H9 (cell line): ENCODE data around the gene TTC23. TPM values are rescaled to one million over a fixed set of nuclear protein-coding genes. Genes with fewer than 3 reads are reported as not detected.

Experiments used
- DNase-seq: peaks from one replicate; pipeline ENCODE4 v3.0.0-alpha.2; 2017
- H2AFZ ChIP-seq: one replicate; pipeline ENCODE4 v1.6.1; 2013; ENCODE audit warnings: mild to moderate bottlenecking, low read length, control low read depth, moderate library complexity
- H2AK5ac ChIP-seq: 2 replicates; pipeline ENCODE4 v1.6.1; 2013; ENCODE audit warnings: low read length, control low read depth, mixed read lengths; ENCODE audit not compliant: insufficient read length
- H2BK120ac ChIP-seq: one replicate; pipeline ENCODE4 v1.6.1; 2013; ENCODE audit warnings: low read depth, mild to moderate bottlenecking, low read length, control low read depth, inconsistent platforms; ENCODE audit not compliant: poor library complexity, severe bottlenecking
- H2BK12ac ChIP-seq: 2 replicates; pipeline ENCODE4 v1.6.1; 2013; ENCODE audit warnings: low read length, control low read depth, mixed read lengths, low read depth; ENCODE audit not compliant: insufficient read length
- H2BK15ac ChIP-seq: 2 replicates; pipeline ENCODE4 v1.6.1; 2013; ENCODE audit warnings: low read depth, low read length, control low read depth
- H2BK20ac ChIP-seq: one replicate; pipeline ENCODE4 v1.6.1; 2013; ENCODE audit warnings: low read depth, mild to moderate bottlenecking, low read length, control low read depth, inconsistent platforms; ENCODE audit not compliant: poor library complexity, severe bottlenecking
- H2BK5ac ChIP-seq: 2 replicates; pipeline ENCODE4 v1.6.1; 2013; ENCODE audit warnings: low read length, control low read depth, mixed read lengths; ENCODE audit not compliant: insufficient read length
- H3K14ac ChIP-seq: 2 replicates; pipeline ENCODE4 v1.6.1; 2013; ENCODE audit warnings: low read length, control low read depth; ENCODE audit not compliant: insufficient read depth
- H3K18ac ChIP-seq: 2 replicates; pipeline ENCODE4 v1.6.1; 2013; ENCODE audit warnings: low read depth, mild to moderate bottlenecking, mixed read lengths, low read length, control low read depth; ENCODE audit not compliant: insufficient read length
- H3K23ac ChIP-seq: 2 replicates; pipeline ENCODE4 v1.6.1; 2013; ENCODE audit warnings: low read length, control low read depth, mixed read lengths, low read depth; ENCODE audit not compliant: insufficient read length
- H3K23me2 ChIP-seq: 2 replicates; pipeline ENCODE4 v1.6.1; 2013; ENCODE audit warnings: low read depth, mild to moderate bottlenecking, mixed read lengths, low read length, control low read depth; ENCODE audit not compliant: insufficient read length, poor library complexity, severe bottlenecking
- H3K27ac ChIP-seq: 2 replicates; pipeline ENCODE4 v1.5.1; 2013; ENCODE audit warnings: low read length, control low read depth, mixed read lengths, low read depth; ENCODE audit not compliant: insufficient read length
- H3K27me3 ChIP-seq: 2 replicates; pipeline ENCODE4 v1.6.1; 2013; ENCODE audit warnings: low read length, control low read depth, inconsistent platforms; ENCODE audit not compliant: insufficient read depth
- H3K4ac ChIP-seq: 2 replicates; pipeline ENCODE4 v1.6.1; 2013; ENCODE audit warnings: low read depth, mild to moderate bottlenecking, control low read depth, inconsistent platforms, low read length, moderate library complexity
- H3K4me1 ChIP-seq: 2 replicates; pipeline ENCODE4 v1.6.1; 2013; ENCODE audit warnings: low read length, control low read depth, inconsistent platforms; ENCODE audit not compliant: insufficient read depth
- H3K4me2 ChIP-seq: 2 replicates; pipeline ENCODE4 v1.6.1; 2013; ENCODE audit warnings: low read length, control low read depth, mixed read lengths; ENCODE audit not compliant: insufficient read length, insufficient read depth
- H3K56ac ChIP-seq: 2 replicates; pipeline ENCODE4 v1.6.1; 2013; ENCODE audit warnings: low read depth, mild to moderate bottlenecking, mixed read lengths, low read length, control low read depth; ENCODE audit not compliant: insufficient read length
- H3K79me1 ChIP-seq: 2 replicates; pipeline ENCODE4 v1.6.1; 2013; ENCODE audit warnings: low read depth, mild to moderate bottlenecking, moderate library complexity, low read length, control low read depth, inconsistent platforms; ENCODE audit not compliant: insufficient read depth, poor library complexity, severe bottlenecking
- H3K79me2 ChIP-seq: 2 replicates; pipeline ENCODE4 v1.6.1; 2013; ENCODE audit warnings: low read length, control low read depth, inconsistent platforms; ENCODE audit not compliant: insufficient read depth
- H3K9ac ChIP-seq: 2 replicates; pipeline ENCODE4 v1.6.1; 2013; ENCODE audit warnings: low read length, control low read depth, mixed read lengths; ENCODE audit not compliant: insufficient read length; ENCODE audit errors: extremely low read depth
- H3K9me3 ChIP-seq: one replicate; pipeline ENCODE4 v1.6.1; 2013; ENCODE audit warnings: low read depth, low read length, inconsistent platforms; ENCODE audit not compliant: control insufficient read depth
- H3T11ph ChIP-seq: one replicate; pipeline ENCODE4 v1.6.1; 2013; ENCODE audit warnings: mild to moderate bottlenecking, low read length, control low read depth, inconsistent platforms
- H4K20me1 ChIP-seq: one replicate; pipeline ENCODE4 v1.6.1; 2013; ENCODE audit not compliant: control insufficient read depth, insufficient read length, insufficient read depth
- H4K5ac ChIP-seq: 2 replicates; pipeline ENCODE4 v1.6.1; 2013; ENCODE audit warnings: low read depth, mild to moderate bottlenecking, mixed read lengths, low read length, control low read depth; ENCODE audit not compliant: insufficient read length
- H4K8ac ChIP-seq: replicated peaks from 2 replicates; pipeline ENCODE4 v1.6.1; 2013; ENCODE audit warnings: low read length, control low read depth, mixed read lengths, low read depth; ENCODE audit not compliant: insufficient read length
- H4K91ac ChIP-seq: 2 replicates; pipeline ENCODE4 v1.6.1; 2013; ENCODE audit warnings: low read depth, mild to moderate bottlenecking, moderate library complexity, mixed read lengths, low read length, control low read depth; ENCODE audit not compliant: insufficient read length
- H3K27ac Mint-ChIP-seq, 3 experiments: 2 replicates in 2 of 3; 3 replicates in 1 of 3; pipeline ENCODE4 v1.8.0; 2020 to 2021; ENCODE audit warnings: mixed read lengths in 3 of 3, mild to moderate bottlenecking in 1 of 3, moderate library complexity in 1 of 3
- H3K27me3 Mint-ChIP-seq: 2 replicates; pipeline ENCODE4 v1.8.0; 2021; ENCODE audit warnings: low read depth, mild to moderate bottlenecking, moderate library complexity, mixed read lengths
- H3K36me3 Mint-ChIP-seq, 3 experiments: 2 replicates in 2 of 3; 3 replicates in 1 of 3; pipeline ENCODE4 v1.8.0; 2020 to 2021; ENCODE audit warnings: low read depth in 3 of 3, mixed read lengths in 3 of 3; ENCODE audit not compliant: insufficient read depth in 1 of 3
- H3K4me1 Mint-ChIP-seq, 2 experiments: 2 replicates each; pipeline ENCODE4 v1.8.0; 2020; ENCODE audit warnings: mixed read lengths in 2 of 2
- H3K4me3 Mint-ChIP-seq, 2 experiments: 2 replicates in 1 of 2; 3 replicates in 1 of 2; pipeline ENCODE4 v1.8.0; 2020 to 2021; ENCODE audit warnings: mild to moderate bottlenecking in 2 of 2, mixed read lengths in 2 of 2, moderate library complexity in 1 of 2
- H3K9me3 Mint-ChIP-seq, 2 experiments: 2 replicates in 1 of 2; 3 replicates in 1 of 2; pipeline ENCODE4 v1.8.0; 2020; ENCODE audit warnings: mild to moderate bottlenecking in 2 of 2, mixed read lengths in 2 of 2, moderate library complexity in 1 of 2
- WGBS: extraction: QIAGEN DNeasy Blood & Tissue Kit; methylation state at CpG from one replicate; pipeline ENCODE4 v1.1.7; 2013; ENCODE audit warnings: missing lambda C conversion rate, low lambda C conversion rate, mixed read lengths; ENCODE audit not compliant: insufficient read length; ENCODE audit errors: extremely low coverage; 5-methylcytosine and 5-hydroxymethylcytosine counted together
- total RNA-seq: library from RNA; stranded (reverse); gene quantifications from 2 replicates; pipeline ENCODE4 v1.2.1, GENCODE V29; 2021
- TF ChIP-seq, protein P1 (sequence below): fragments of 200-600 bp; sonication (generic); conservative IDR thresholded peaks from 3 replicates; pipeline ENCODE4 v1.8.0; 2021; ENCODE audit warnings: antibody characterized with exemption, mild to moderate bottlenecking

TTC23 gene
- total RNA-seq, 1 experiment from 2014 or later: 14.3 TPM

- H3K79me1 ChIP-seq: no peaks in the 10 kb centered on the region
- H2AK5ac ChIP-seq: no peak overlapping the region
- H3K9me3 Mint-ChIP-seq: no peaks in the 10 kb centered on the region
- no peak overlapping the region for H2BK120ac ChIP-seq
- H2BK15ac ChIP-seq: no peak overlapping the region
- no peak overlapping the region for H2BK20ac ChIP-seq
- no peaks in the 10 kb centered on the region for H4K20me1 ChIP-seq
- H3K23me2 ChIP-seq: no peaks in the 10 kb centered on the region
- no peak overlapping the region for H4K8ac ChIP-seq
- H3K18ac ChIP-seq: no peak overlapping the region
- peaks cover 4% of the 10 kb centered on the region; the same call in 1 of the 2 replicates for H3K4me1 ChIP-seq
- no peak overlapping the region for H2AFZ ChIP-seq
- H3K27ac ChIP-seq: no peak overlapping the region
- WGBS: no CpG with 5 or more reads among the region's 1 CpG
- H3K27me3 Mint-ChIP-seq: no peaks in the 10 kb centered on the region
- no peak overlapping the region for H3K4me2 ChIP-seq
- TF ChIP-seq, protein P1, sequence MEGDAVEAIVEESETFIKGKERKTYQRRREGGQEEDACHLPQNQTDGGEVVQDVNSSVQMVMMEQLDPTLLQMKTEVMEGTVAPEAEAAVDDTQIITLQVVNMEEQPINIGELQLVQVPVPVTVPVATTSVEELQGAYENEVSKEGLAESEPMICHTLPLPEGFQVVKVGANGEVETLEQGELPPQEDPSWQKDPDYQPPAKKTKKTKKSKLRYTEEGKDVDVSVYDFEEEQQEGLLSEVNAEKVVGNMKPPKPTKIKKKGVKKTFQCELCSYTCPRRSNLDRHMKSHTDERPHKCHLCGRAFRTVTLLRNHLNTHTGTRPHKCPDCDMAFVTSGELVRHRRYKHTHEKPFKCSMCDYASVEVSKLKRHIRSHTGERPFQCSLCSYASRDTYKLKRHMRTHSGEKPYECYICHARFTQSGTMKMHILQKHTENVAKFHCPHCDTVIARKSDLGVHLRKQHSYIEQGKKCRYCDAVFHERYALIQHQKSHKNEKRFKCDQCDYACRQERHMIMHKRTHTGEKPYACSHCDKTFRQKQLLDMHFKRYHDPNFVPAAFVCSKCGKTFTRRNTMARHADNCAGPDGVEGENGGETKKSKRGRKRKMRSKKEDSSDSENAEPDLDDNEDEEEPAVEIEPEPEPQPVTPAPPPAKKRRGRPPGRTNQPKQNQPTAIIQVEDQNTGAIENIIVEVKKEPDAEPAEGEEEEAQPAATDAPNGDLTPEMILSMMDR: no peak
- no peak overlapping the region for H3K14ac ChIP-seq
- no peak overlapping the region for H3K56ac ChIP-seq
- no peak overlapping the region for H4K91ac ChIP-seq
- H3K27me3 ChIP-seq: no peaks in the 10 kb centered on the region
- H4K5ac ChIP-seq: no peak overlapping the region
- no peak overlapping the region for H3K23ac ChIP-seq
- H3K4me3 Mint-ChIP-seq: no peak overlapping the region
- no peaks in the 10 kb centered on the region for H3K9me3 ChIP-seq
- H3K79me2 ChIP-seq: no peaks in the 10 kb centered on the region
- H3K27ac Mint-ChIP-seq: no peak overlapping the region; a peak in 2 of 7 replicates
- peaks cover 14 to 20% of the 10 kb centered on the region in 2 experiments for H3K4me1 Mint-ChIP-seq
- no peak overlapping the region for H3K9ac ChIP-seq
- DNase-seq: no peak
- H2BK12ac ChIP-seq: no peak overlapping the region
- no peak overlapping the region for H3K4ac ChIP-seq
- H3T11ph ChIP-seq: no peak overlapping the region
- H3K36me3 Mint-ChIP-seq: peaks cover 8 to 19% (median 17%) of the 10 kb centered on the region in 3 experiments; a peak in 6 of 7 replicates
- H2BK5ac ChIP-seq: no peak overlapping the region
Observed at GRCh38 chr15:99182791-99183190, 66.6 kb downstream of the TTC23 start.
